GM12878 (cell line): ENCODE results near the gene FBXL15. TPM values are rescaled to one million over a fixed set of nuclear protein-coding genes. Genes with fewer than 3 reads are reported as not detected.

ENCODE experiments used
- ATAC-seq: fragments of 200-7000 bp; cut with Tn5 transposase; 3 replicates; pipeline ENCODE4 v1.9.1; 2020; ENCODE audit warnings: mild to moderate bottlenecking, moderate library complexity
- BruUV-seq: library from RNA; stranded (reverse); fragments of 400-500 nt; replicated peaks from 2 replicates; lab custom pipeline; 2021; lab: Mats Ljungman, UMichigan
- CTCF ChIA-PET: fragments of 300-600 bp; sonication (Branson Sonifier 250); formaldehyde crosslinking; extraction: SDS; loops from one replicate; lab custom pipeline; 2021; ENCODE audit warnings: inconsistent platforms; lab: Yijun Ruan, JAX
- POLR2A ChIA-PET: fragments of 350-600 bp; formaldehyde crosslinking; extraction: SDS; loops from one replicate; lab custom pipeline; 2021; ENCODE audit warnings: inconsistent platforms; lab: Charles Lee
- RAD21 ChIA-PET: fragments of 300-600 bp; sonication (Branson Sonifier 250); formaldehyde crosslinking; loops from one replicate; lab custom pipeline; 2023; ENCODE audit warnings: antibody characterized with exemption; ENCODE audit not compliant: unreplicated experiment; lab: Charles Lee
- SMC1A ChIA-PET: fragments of 300-600 bp; sonication (Branson Sonifier 250); formaldehyde crosslinking; loops from one replicate; lab custom pipeline; 2023; ENCODE audit not compliant: unreplicated experiment, uncharacterized antibody; lab: Charles Lee
- DNase-seq: peaks from one replicate; pipeline ENCODE4 v3.0.0-alpha.2; 2011; ENCODE audit warnings: low read depth, low spot score
- FAIRE-seq: peaks from 3 replicates; lab custom pipeline; 2011; peaks lifted over from hg19 to GRCh38; lab: Jason Lieb, UNC
- H2AFZ ChIP-seq: 2 replicates; pipeline ENCODE4 v1.6.0; 2011; ENCODE audit warnings: low read depth, low read length, control low read depth; ENCODE audit not compliant: control insufficient read depth
- H3K27ac ChIP-seq: 2 replicates; pipeline ENCODE4 v1.5.1; 2011; ENCODE audit warnings: control low read depth; ENCODE audit not compliant: control insufficient read depth, insufficient read depth
- H3K27me3 ChIP-seq, 2 experiments: replicated peaks in 1 of 2; 2 replicates each; pipeline versions ENCODE4 v1.6.0 to v1.6.1; 2011; ENCODE audit warnings: low read length in 1 of 2; ENCODE audit not compliant: control insufficient read depth in 2 of 2, insufficient read depth in 2 of 2
- H3K36me3 ChIP-seq, 2 experiments: 2 replicates each; pipeline ENCODE4 v1.5.1; 2011; ENCODE audit warnings: low read length in 1 of 2; ENCODE audit not compliant: control insufficient read depth in 2 of 2, insufficient read depth in 2 of 2
- H3K4me1 ChIP-seq: 2 replicates; pipeline ENCODE4 v1.6.1; 2011; ENCODE audit warnings: mild to moderate bottlenecking, low read length, moderate library complexity, mixed read lengths; ENCODE audit not compliant: control insufficient read depth, insufficient read depth
- H3K4me2 ChIP-seq: 2 replicates; pipeline ENCODE4 v1.6.0; 2011; ENCODE audit warnings: control low read depth; ENCODE audit not compliant: control insufficient read depth, insufficient read depth
- H3K4me3 ChIP-seq: fragments of 200-600 bp; sonication (generic); 2 replicates; pipeline ENCODE4 v1.5.1; 2016
- H3K79me2 ChIP-seq: 2 replicates; pipeline ENCODE4 v1.6.0; 2011; ENCODE audit warnings: low read length; ENCODE audit not compliant: control insufficient read depth, insufficient read depth
- H3K9ac ChIP-seq: 2 replicates; pipeline ENCODE4 v1.8.0; 2011; ENCODE audit warnings: low read length, control low read depth, mixed read lengths; ENCODE audit not compliant: control insufficient read depth, insufficient read depth
- H3K9me3 ChIP-seq: replicated peaks from 3 replicates; pipeline ENCODE4 v1.5.1; 2011; ENCODE audit warnings: mild to moderate bottlenecking, low read length; ENCODE audit not compliant: control insufficient read depth, insufficient read depth
- H4K20me1 ChIP-seq: 2 replicates; pipeline ENCODE4 v1.6.0; 2011; ENCODE audit not compliant: control insufficient read depth, insufficient read depth
- ATF7 ChIP-seq: fragments of 450-650 bp; IDR thresholded peaks from 2 replicates; pipeline ENCODE4 v1.6.1; 2016; ENCODE audit warnings: low read depth, mild to moderate bottlenecking
- BMI1 ChIP-seq: fragments of 450-650 bp; IDR thresholded peaks from 2 replicates; pipeline ENCODE4 v1.6.1; 2016; ENCODE audit warnings: mild to moderate bottlenecking, moderate library complexity, borderline replicate concordance
- BRCA1 ChIP-seq: IDR thresholded peaks from 2 replicates; pipeline ENCODE4 v1.6.1; 2011; ENCODE audit warnings: low read depth, low read length, improper control_type of control experiment
- FOS ChIP-seq: IDR thresholded peaks from 3 replicates; pipeline ENCODE4 v1.6.1; 2011; ENCODE audit warnings: borderline replicate concordance; ENCODE audit not compliant: insufficient read length; ENCODE audit errors: extremely low read depth
- HDGF ChIP-seq: fragments of 450-650 bp; IDR thresholded peaks from 2 replicates; pipeline ENCODE4 v1.6.1; 2016; ENCODE audit warnings: antibody characterized with exemption
- MTA2 ChIP-seq: fragments of 450-650 bp; IDR thresholded peaks from 2 replicates; pipeline ENCODE4 v1.6.1; 2016; ENCODE audit warnings: low read depth, mild to moderate bottlenecking, moderate library complexity
- MXI1 ChIP-seq: fragments of 150-350 bp; IDR thresholded peaks from 2 replicates; pipeline ENCODE4 v1.6.1; 2011; ENCODE audit warnings: low read depth, mild to moderate bottlenecking, inconsistent platforms, low read length, improper control_type of control experiment
- NBN ChIP-seq: fragments of 450-650 bp; IDR thresholded peaks from 2 replicates; pipeline ENCODE4 v1.6.1; 2016
- PAX5 ChIP-seq: IDR thresholded peaks from 2 replicates; pipeline ENCODE4 v1.6.1; 2011; ENCODE audit warnings: low read depth, low read length, borderline replicate concordance
- RELA ChIP-seq: fragments of 450-650 bp; IDR thresholded peaks from 2 replicates; pipeline ENCODE4 v1.8.0; 2014; ENCODE audit warnings: borderline replicate concordance; ENCODE audit not compliant: partially characterized antibody
- SRF ChIP-seq, 2 experiments: IDR thresholded peaks; 2 replicates each; pipeline ENCODE4 v1.6.1; 2011; ENCODE audit warnings: low read depth in 2 of 2, low read length in 2 of 2, mild to moderate bottlenecking in 1 of 2, moderate library complexity in 1 of 2
- STAT3 ChIP-seq: IDR thresholded peaks from 2 replicates; pipeline ENCODE4 v1.6.1; 2011; ENCODE audit warnings: low read depth, low read length, improper control_type of control experiment
- SUZ12 ChIP-seq: fragments of 200-600 bp; sonication (generic); IDR thresholded peaks from one replicate; pipeline ENCODE4 v1.6.1; 2018; ENCODE audit warnings: antibody characterized with exemption, mild to moderate bottlenecking; ENCODE audit not compliant: unreplicated experiment
- TCF7 ChIP-seq: IDR thresholded peaks from 2 replicates; pipeline ENCODE4 v1.6.1; 2014; ENCODE audit warnings: antibody characterized with exemption, borderline replicate concordance
- USF2 ChIP-seq: IDR thresholded peaks from 2 replicates; pipeline ENCODE4 v1.6.1; 2011; ENCODE audit warnings: low read depth, low read length, improper control_type of control experiment, borderline replicate concordance
- WGBS: methylation state at CpG from one replicate; pipeline ENCODE4 v1.1.6; 2016; ENCODE audit warnings: low lambda C conversion rate; ENCODE audit not compliant: insufficient replicate concordance, insufficient coverage; ENCODE audit errors: missing lambda C conversion rate; 5-methylcytosine and 5-hydroxymethylcytosine counted together
- in situ Hi-C: fragments of 300-500 bp; cut with MboI; formaldehyde crosslinking; loops from 9 replicates; pipeline ENCODE4 v1.14.3; 2018; ENCODE audit warnings: mixed read lengths
- intact Hi-C: fragments of 100-400 bp; cut with micrococcal nuclease; formaldehyde crosslinking; loops from one replicate; pipeline ENCODE4 v1.14.2; 2022; ENCODE audit not compliant: unreplicated experiment
- polyA plus RNA-seq, 11 experiments: library from polyadenylated mRNA; depleted of rRNA in 4 of 11; unstranded in 6 of 11; stranded (reverse) in 5 of 11; fragments of >200 nt; fragmentation: Nextera tagmentation in 4 of 11; fragmentation: Illumina TruSeq in 1 of 11; extraction: Ambion mirVana in 4 of 11; extraction: Trizol in 1 of 11; gene quantifications; 1 replicate in 1 of 11; 2 replicates in 10 of 11; pipeline versions ENCODE4 v1.2.1 to v1.2.3, GENCODE V29; 2011 to 2016; ENCODE audit warnings: inconsistent platforms in 2 of 11, missing spikeins in 2 of 11, low read depth in 1 of 11
- total RNA-seq, 4 experiments: library from RNA; depleted of rRNA in 3 of 4; stranded (reverse); fragments of >200 nt in 3 of 4; fragmentation: Illumina TruSeq in 1 of 4; extraction: Trizol in 1 of 4; gene quantifications; 2 replicates each; pipeline versions ENCODE4 v1.2.1 to v1.2.3, GENCODE V29; 2013 to 2021
- TF ChIP-seq, protein P1 (sequence below): fragments of 450-650 bp; IDR thresholded peaks from 2 replicates; pipeline ENCODE4 v1.6.1; 2017; ENCODE audit warnings: mild to moderate bottlenecking

The FBXL15 gene
- total and polyA plus RNA-seq, 10 of the 15 experiments (the other 5 are each of a cell fraction or from before 2014, with no cell fraction given), result 0.13 to 21.3 (median 7.9) TPM

GRCh38 chr10:102451105-102451969 lies 30.7 kb downstream of the FBXL15 start, which contains the start of gene C10orf95:
Gene C10orf95, minus strand, starts transcription at chr10:102451543. Its CDS starts 450 bp downstream, at chr10:102451093.
- FAIRE-seq, result peak; percentile 13

More at GRCh38 chr10:102451105-102451969, 30.7 kb downstream of the FBXL15 start, which contains the start of gene C10orf95:
- no TSS peak for BruUV-seq
- H3K79me2 ChIP-seq, result peaks cover 21% of the 10 kb centered on the region
- peaks cover 18% of the 10 kb centered on the region for H3K4me1 ChIP-seq
- peak within 1 kb of the TSS; percentile 93 for H3K4me2 ChIP-seq
- CTCF ChIA-PET, result interaction anchor here (0.8 to 4.0 kb wide), 20 partner anchors 10 to 319 kb away, joined by 3 to 21 read pairs (median 3); partner anchors contain the start of genes ACTR1A, CUEDC2, FBXL15 and PPRC1
- 31% methylated on average over 28 of the region's 28 CpGs for WGBS
- intact Hi-C loops (loop anchor here (2.0 kb wide), 2 partner anchors 19 to 51 kb away; partner anchors contain the start of genes ACTR1A, CUEDC2 and SUFU), in situ Hi-C loops (no loop called here)
- H3K27ac ChIP-seq, result peak within 1 kb of the TSS; percentile 88
- SMC1A ChIA-PET, result interaction anchor here (0.6 to 3.4 kb wide), 9 partner anchors 11 to 98 kb away, joined by 3 to 23 read pairs (median 4); partner anchors contain the start of genes ACTR1A and NFKB2
- no peaks in the 10 kb centered on the region for H4K20me1 ChIP-seq
- TF ChIP-seq FOS (no peak), PAX5 (no peak), SRF (IDR thresholded peaks at IDR 0.05; ENCODE audit: low read depth in 2 of 2, low read length in 2 of 2) (no peak), USF2 (no peak), TCF7 (no peak), MXI1 (no peak), RELA (no peak), BMI1 (no peak), MTA2 (no peak), STAT3 (no peak), SUZ12 (no peak), NBN (no peak), BRCA1 (no peak), HDGF (no peak), ATF7 (no peak)
- TF ChIP-seq, protein P1, sequence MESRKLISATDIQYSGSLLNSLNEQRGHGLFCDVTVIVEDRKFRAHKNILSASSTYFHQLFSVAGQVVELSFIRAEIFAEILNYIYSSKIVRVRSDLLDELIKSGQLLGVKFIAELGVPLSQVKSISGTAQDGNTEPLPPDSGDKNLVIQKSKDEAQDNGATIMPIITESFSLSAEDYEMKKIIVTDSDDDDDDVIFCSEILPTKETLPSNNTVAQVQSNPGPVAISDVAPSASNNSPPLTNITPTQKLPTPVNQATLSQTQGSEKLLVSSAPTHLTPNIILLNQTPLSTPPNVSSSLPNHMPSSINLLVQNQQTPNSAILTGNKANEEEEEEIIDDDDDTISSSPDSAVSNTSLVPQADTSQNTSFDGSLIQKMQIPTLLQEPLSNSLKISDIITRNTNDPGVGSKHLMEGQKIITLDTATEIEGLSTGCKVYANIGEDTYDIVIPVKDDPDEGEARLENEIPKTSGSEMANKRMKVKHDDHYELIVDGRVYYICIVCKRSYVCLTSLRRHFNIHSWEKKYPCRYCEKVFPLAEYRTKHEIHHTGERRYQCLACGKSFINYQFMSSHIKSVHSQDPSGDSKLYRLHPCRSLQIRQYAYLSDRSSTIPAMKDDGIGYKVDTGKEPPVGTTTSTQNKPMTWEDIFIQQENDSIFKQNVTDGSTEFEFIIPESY, result no peak
- no peak for DNase-seq
- no peaks in the 10 kb centered on the region for H3K27me3 ChIP-seq
- H3K4me3 ChIP-seq, result peak within 1 kb of the TSS; percentile 99
- peak; percentile 2; the same call in 1 of the 3 replicates for ATAC-seq
- H2AFZ ChIP-seq, result peak within 1 kb of the TSS; percentile 85
- H3K36me3 ChIP-seq, result no peaks in the 10 kb centered on the region; a peak in 1 of 4 replicates
- peak within 1 kb of the TSS; percentile 90 for H3K9ac ChIP-seq
- POLR2A ChIA-PET, result interaction anchor here (0.5 to 6.1 kb wide), 21 partner anchors 10 to 221 kb away, joined by 3 to 69 read pairs (median 5); partner anchors contain the start of genes ACTR1A, CUEDC2, FBXL15 and NFKB2
- RAD21 ChIA-PET, result interaction anchor here (0.6 to 3.7 kb wide), 16 partner anchors 9 to 296 kb away, joined by 3 to 20 read pairs (median 4); partner anchors contain the start of genes ACTR1A, CUEDC2, FBXL15 and NFKB2
- no peaks in the 10 kb centered on the region for H3K9me3 ChIP-seq
